OCI-LY1 (cell line): ENCODE measurements around the gene TOR4A.

Source experiments
- EZH2 ChIP-seq: fragments of 200-600 bp; sonication (generic), shearing (Covaris generic); IDR thresholded peaks from 2 replicates; pipeline ENCODE4 v1.8.0; 2017; ENCODE audit warnings: borderline replicate concordance, mixed run types, mild to moderate bottlenecking, antibody characterized with exemption, low read length, moderate library complexity, mixed read lengths
- TF ChIP-seq, protein P1 (sequence below): fragments of 200-600 bp; sonication (generic), shearing (Covaris generic); IDR thresholded peaks from 2 replicates; pipeline ENCODE4 v1.5.1; 2017; ENCODE audit warnings: mild to moderate bottlenecking, antibody characterized with exemption, low read length, moderate library complexity, mixed read lengths

DNA sequence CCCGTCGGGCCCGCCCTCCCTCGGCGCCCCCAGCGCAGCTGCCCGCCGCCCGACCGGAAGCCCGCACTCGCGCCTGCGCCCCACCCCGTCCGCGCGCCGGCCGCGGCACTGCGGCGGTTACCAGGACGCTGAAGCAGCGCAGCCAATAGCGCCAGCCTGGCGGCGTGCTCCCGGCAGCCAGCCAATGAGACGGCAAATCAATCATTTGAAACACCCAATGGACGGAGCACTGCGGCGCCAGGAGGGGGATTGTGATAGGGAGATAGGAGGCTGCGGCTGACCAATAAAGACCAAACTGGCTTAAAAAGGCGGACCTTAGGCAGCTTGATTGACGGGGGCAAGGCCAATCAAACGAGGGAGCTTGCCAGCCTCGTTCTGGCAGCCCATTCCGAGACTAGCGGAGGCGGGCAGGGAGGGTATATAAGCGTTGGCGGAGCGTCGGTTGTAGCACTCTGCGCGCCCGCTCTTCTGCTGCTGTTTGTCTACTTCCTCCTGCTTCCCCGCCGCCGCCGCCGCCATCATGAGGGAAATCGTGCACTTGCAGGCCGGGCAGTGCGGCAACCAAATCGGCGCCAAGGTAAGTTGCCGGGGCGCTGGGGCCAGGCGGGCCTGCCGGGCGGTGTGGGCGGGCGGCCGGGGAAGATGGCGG is 36.6 kb upstream of the TOR4A start, which contains the start of gene TUBB4B:
- TF ChIP-seq, protein P1, sequence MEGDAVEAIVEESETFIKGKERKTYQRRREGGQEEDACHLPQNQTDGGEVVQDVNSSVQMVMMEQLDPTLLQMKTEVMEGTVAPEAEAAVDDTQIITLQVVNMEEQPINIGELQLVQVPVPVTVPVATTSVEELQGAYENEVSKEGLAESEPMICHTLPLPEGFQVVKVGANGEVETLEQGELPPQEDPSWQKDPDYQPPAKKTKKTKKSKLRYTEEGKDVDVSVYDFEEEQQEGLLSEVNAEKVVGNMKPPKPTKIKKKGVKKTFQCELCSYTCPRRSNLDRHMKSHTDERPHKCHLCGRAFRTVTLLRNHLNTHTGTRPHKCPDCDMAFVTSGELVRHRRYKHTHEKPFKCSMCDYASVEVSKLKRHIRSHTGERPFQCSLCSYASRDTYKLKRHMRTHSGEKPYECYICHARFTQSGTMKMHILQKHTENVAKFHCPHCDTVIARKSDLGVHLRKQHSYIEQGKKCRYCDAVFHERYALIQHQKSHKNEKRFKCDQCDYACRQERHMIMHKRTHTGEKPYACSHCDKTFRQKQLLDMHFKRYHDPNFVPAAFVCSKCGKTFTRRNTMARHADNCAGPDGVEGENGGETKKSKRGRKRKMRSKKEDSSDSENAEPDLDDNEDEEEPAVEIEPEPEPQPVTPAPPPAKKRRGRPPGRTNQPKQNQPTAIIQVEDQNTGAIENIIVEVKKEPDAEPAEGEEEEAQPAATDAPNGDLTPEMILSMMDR = no peak
- TF ChIP-seq EZH2 = no peak
